Fibroblast of lung (primary cell): Measurements from ENCODE around the gene ITPR2. TPM values are rescaled to one million over a fixed set of nuclear protein-coding genes. Genes with fewer than 3 reads are reported as not detected.

Experiments
- DNase-seq, 2 donors: peaks; one replicate each; pipeline versions ENCODE4 v3.0.0 to v3.0.0-alpha.2; 2010; ENCODE audit warnings: low read depth in 2 of 2
- H2AFZ ChIP-seq: 2 replicates; pipeline ENCODE4 v1.5.1; 2012; ENCODE audit warnings: low read length, control low read depth, inconsistent platforms
- H3K27ac ChIP-seq: 2 replicates; pipeline ENCODE4 v1.5.1; 2011; ENCODE audit warnings: low read length, control low read depth; ENCODE audit not compliant: insufficient read depth
- H3K27me3 ChIP-seq: 2 replicates; pipeline ENCODE4 v1.5.1; 2011; ENCODE audit warnings: mild to moderate bottlenecking, low read length; ENCODE audit not compliant: control insufficient read depth, insufficient read depth
- H3K36me3 ChIP-seq: 2 replicates; pipeline ENCODE4 v1.5.1; 2011; ENCODE audit warnings: low read length; ENCODE audit not compliant: control insufficient read depth, insufficient read depth
- H3K4me1 ChIP-seq: 2 replicates; pipeline ENCODE4 v1.5.1; 2011; ENCODE audit warnings: low read length; ENCODE audit not compliant: control insufficient read depth, insufficient read depth; ENCODE audit errors: extremely low read depth
- H3K4me2 ChIP-seq: 2 replicates; pipeline ENCODE4 v1.5.1; 2011; ENCODE audit warnings: low read length, control low read depth; ENCODE audit not compliant: insufficient read depth; ENCODE audit errors: extremely low read depth
- H3K4me3 ChIP-seq, 4 experiments: fragments of 200-600 bp in 1 of 4; sonication (generic) in 1 of 4; replicated peaks in 1 of 4; 2 replicates each; pipeline ENCODE4 v1.5.1; 2011 to 2016; ENCODE audit warnings: low read length in 4 of 4, low read depth in 3 of 4, mild to moderate bottlenecking in 3 of 4, control low read depth in 2 of 4, inconsistent platforms in 1 of 4, mixed read lengths in 1 of 4; ENCODE audit not compliant: insufficient read depth in 1 of 4; ENCODE audit errors: control extremely low read depth in 1 of 4
- H3K79me2 ChIP-seq: 2 replicates; pipeline ENCODE4 v1.5.1; 2012; ENCODE audit warnings: mild to moderate bottlenecking, low read length, inconsistent platforms; ENCODE audit not compliant: control insufficient read depth, insufficient read depth
- H3K9ac ChIP-seq: 2 replicates; pipeline ENCODE4 v1.5.1; 2011; ENCODE audit warnings: mild to moderate bottlenecking, low read length, control low read depth; ENCODE audit not compliant: insufficient read depth
- H3K9me3 ChIP-seq: 2 replicates; pipeline ENCODE4 v1.5.1; 2012; ENCODE audit warnings: low read depth, low read length; ENCODE audit not compliant: control insufficient read depth, insufficient read depth
- H4K20me1 ChIP-seq: 2 replicates; pipeline ENCODE4 v1.5.1; 2011; ENCODE audit warnings: low read length; ENCODE audit not compliant: control insufficient read depth, insufficient read depth; ENCODE audit errors: extremely low read depth
- EZH2 ChIP-seq: IDR thresholded peaks from 2 replicates; pipeline ENCODE4 v1.5.1; 2012; ENCODE audit warnings: low read length, control low read depth, mild to moderate bottlenecking; ENCODE audit errors: missing control alignments
- polyA plus RNA-seq, 2 donors: library from polyadenylated mRNA; depleted of rRNA in 1 of 2; stranded (reverse) in 1 of 2; unstranded in 1 of 2; fragments of >200 nt; gene quantifications; 2 replicates each; pipeline ENCODE4 v1.2.1, GENCODE V29; 2011 to 2012; ENCODE audit warnings: missing spikeins in 1 of 2
- total RNA-seq: library from RNA; depleted of rRNA; stranded (reverse); fragments of >200 nt; gene quantifications from 2 replicates; pipeline ENCODE4 v1.2.1, GENCODE V29; 2014
- TF ChIP-seq, protein P1 (sequence below), 2 donors: IDR thresholded peaks in 1 of 2; conservative IDR thresholded peaks in 1 of 2; 1 replicate in 1 of 2; 2 replicates in 1 of 2; pipeline ENCODE4 v1.5.1; 2011 to 2012; ENCODE audit warnings: low read length in 2 of 2, control low read depth in 1 of 2, inconsistent platforms in 1 of 2, low read depth in 1 of 2, mild to moderate bottlenecking in 1 of 2

ITPR2 gene
- total and polyA plus RNA-seq, 2 donors (not counting 1 experiment from before 2014, with no cell fraction given): 5.1 to 24.6 TPM

- Histone ChIP-seq H3K4me3 (no peak overlapping the region), H3K27ac (no peak overlapping the region), H3K36me3 (no peaks in the 10 kb centered on the region), H2AFZ (no peak overlapping the region), H3K79me2 (no peaks in the 10 kb centered on the region), H3K9me3 (no peaks in the 10 kb centered on the region), H3K4me1 (no peaks in the 10 kb centered on the region), H3K4me2 (no peak overlapping the region), H3K9ac (no peak overlapping the region), H3K27me3 (no peaks in the 10 kb centered on the region), H4K20me1 (no peaks in the 10 kb centered on the region)
- DNase-seq: peak in 1 of 2 donors; percentile 49
- no peak for TF ChIP-seq EZH2
- TF ChIP-seq, protein P1, sequence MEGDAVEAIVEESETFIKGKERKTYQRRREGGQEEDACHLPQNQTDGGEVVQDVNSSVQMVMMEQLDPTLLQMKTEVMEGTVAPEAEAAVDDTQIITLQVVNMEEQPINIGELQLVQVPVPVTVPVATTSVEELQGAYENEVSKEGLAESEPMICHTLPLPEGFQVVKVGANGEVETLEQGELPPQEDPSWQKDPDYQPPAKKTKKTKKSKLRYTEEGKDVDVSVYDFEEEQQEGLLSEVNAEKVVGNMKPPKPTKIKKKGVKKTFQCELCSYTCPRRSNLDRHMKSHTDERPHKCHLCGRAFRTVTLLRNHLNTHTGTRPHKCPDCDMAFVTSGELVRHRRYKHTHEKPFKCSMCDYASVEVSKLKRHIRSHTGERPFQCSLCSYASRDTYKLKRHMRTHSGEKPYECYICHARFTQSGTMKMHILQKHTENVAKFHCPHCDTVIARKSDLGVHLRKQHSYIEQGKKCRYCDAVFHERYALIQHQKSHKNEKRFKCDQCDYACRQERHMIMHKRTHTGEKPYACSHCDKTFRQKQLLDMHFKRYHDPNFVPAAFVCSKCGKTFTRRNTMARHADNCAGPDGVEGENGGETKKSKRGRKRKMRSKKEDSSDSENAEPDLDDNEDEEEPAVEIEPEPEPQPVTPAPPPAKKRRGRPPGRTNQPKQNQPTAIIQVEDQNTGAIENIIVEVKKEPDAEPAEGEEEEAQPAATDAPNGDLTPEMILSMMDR (conservative IDR thresholded peaks at IDR 0.05 in 1 of 2, IDR thresholded peaks at IDR 0.05 in 1 of 2; ENCODE audit: low read depth in 1 of 2, low read length in 2 of 2): no peak
Observed at GRCh38 chr12:26697217-26697616, 135.8 kb downstream of the ITPR2 start.

DNA sequence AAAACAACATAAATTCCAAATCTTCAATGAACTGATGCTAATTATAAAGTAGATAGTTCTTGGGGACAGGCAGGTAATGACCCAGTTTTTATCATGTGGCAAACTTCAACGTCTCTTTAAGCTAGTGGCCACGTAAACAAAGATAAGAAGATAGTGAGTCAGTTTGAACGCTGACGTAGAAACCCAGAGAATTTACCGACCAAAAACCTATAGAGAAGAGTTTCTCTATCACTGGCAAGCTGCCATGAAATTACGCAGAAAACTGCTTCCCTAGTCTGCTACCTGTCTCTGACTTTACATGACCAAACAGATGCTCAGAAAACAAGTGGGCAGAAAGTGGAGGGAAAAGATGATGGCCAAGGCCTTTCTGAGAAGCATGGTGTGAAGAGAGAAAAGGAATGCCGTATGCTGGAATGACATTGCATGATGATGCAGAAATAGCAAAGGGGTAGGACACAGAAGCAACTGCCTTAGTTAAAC is 136.3 kb downstream of the ITPR2 start:
- no peak overlapping the region for H3K4me3 ChIP-seq
- H3K36me3 ChIP-seq: no peaks in the 10 kb centered on the region
- H4K20me1 ChIP-seq: no peaks in the 10 kb centered on the region
- H3K4me1 ChIP-seq: peaks cover 2% of the 10 kb centered on the region
- H3K27ac ChIP-seq: no peak overlapping the region
- TF ChIP-seq EZH2: no peak
- TF ChIP-seq, protein P1 (conservative IDR thresholded peaks at IDR 0.05 in 1 of 2, IDR thresholded peaks at IDR 0.05 in 1 of 2; ENCODE audit: low read depth in 1 of 2, low read length in 2 of 2): no peak
- H3K4me2 ChIP-seq: no peak overlapping the region
- no peaks in the 10 kb centered on the region for H3K79me2 ChIP-seq
- peak; percentile 36 to 50 for DNase-seq
- H3K9me3 ChIP-seq: no peaks in the 10 kb centered on the region
- no peaks in the 10 kb centered on the region for H3K27me3 ChIP-seq
- no peak overlapping the region for H3K9ac ChIP-seq
- H2AFZ ChIP-seq: no peak overlapping the region

- no peak overlapping the region for H2AFZ ChIP-seq
- H3K9ac ChIP-seq: no peak overlapping the region
- no peak for DNase-seq
- H3K27me3 ChIP-seq: no peaks in the 10 kb centered on the region
- TF ChIP-seq EZH2: no peak
- TF ChIP-seq, protein P1 (conservative IDR thresholded peaks at IDR 0.05 in 1 of 2, IDR thresholded peaks at IDR 0.05 in 1 of 2; ENCODE audit: low read depth in 1 of 2, low read length in 2 of 2): no peak
- H3K4me2 ChIP-seq: no peak overlapping the region
- H3K4me1 ChIP-seq: peaks cover 6% of the 10 kb centered on the region
- no peaks in the 10 kb centered on the region for H4K20me1 ChIP-seq
- H3K79me2 ChIP-seq: no peaks in the 10 kb centered on the region
- no peak overlapping the region for H3K4me3 ChIP-seq
- H3K9me3 ChIP-seq: no peaks in the 10 kb centered on the region
- H3K27ac ChIP-seq: no peak overlapping the region
- H3K36me3 ChIP-seq: no peaks in the 10 kb centered on the region
Observed at GRCh38 chr12:26696048-26696612, 136.9 kb downstream of the ITPR2 start.
